Measurements from ENCODE around the gene ATAD3C. TPM values are rescaled to one million over a fixed set of nuclear protein-coding genes. Genes with fewer than 3 reads are reported as not detected.

The ATAD3C gene
- total and polyA plus RNA-seq, 2 of the 8 experiments (the other 6 are each of a cell fraction or from before 2014, with no cell fraction given): 2.0 to 2.7 TPM

GRCh38 chr1:1487701-1488100, 38.2 kb downstream of the ATAD3C start:
- POLR2A ChIA-PET (ENCODE audit: partially characterized antibody): interaction anchor here (1.1 kb wide), 1 partner anchor 11 kb away, joined by 4 read pairs; no protein-coding TSS in a partner anchor
- H3K36me3 ChIP-seq (ENCODE audit: control insufficient read depth in 2 of 4, insufficient read depth in 4 of 4, low read length in 3 of 4): peaks cover 8 to 69% (median 40%) of the 10 kb centered on the region in 4 experiments
- TF ChIP-seq, protein P1, sequence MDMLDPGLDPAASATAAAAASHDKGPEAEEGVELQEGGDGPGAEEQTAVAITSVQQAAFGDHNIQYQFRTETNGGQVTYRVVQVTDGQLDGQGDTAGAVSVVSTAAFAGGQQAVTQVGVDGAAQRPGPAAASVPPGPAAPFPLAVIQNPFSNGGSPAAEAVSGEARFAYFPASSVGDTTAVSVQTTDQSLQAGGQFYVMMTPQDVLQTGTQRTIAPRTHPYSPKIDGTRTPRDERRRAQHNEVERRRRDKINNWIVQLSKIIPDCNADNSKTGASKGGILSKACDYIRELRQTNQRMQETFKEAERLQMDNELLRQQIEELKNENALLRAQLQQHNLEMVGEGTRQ (IDR thresholded peaks at IDR 0.05; ENCODE audit: low read length): no peak
- TF ChIP-seq POU5F1 (IDR thresholded peaks at IDR 0.05; ENCODE audit: low read depth, low read length) (no peak), SIRT6 (IDR thresholded peaks at IDR 0.05; ENCODE audit: low read length) (no peak), ZNF274 (IDR thresholded peaks at IDR 0.05; ENCODE audit: borderline replicate concordance, extremely low read depth, low read length) (no peak), SRF (IDR thresholded peaks at IDR 0.05; ENCODE audit: low read depth, low read length) (no peak)

More at GRCh38 chr1:1487701-1488100, 38.2 kb downstream of the ATAD3C start:
- Histone ChIP-seq H3K23me2 (ENCODE audit: low read depth, low read length) (no peaks in the 10 kb centered on the region), H3K18ac (ENCODE audit: extremely low read depth, low read length) (no peak overlapping the region), H3K79me1 (ENCODE audit: low read depth, low read length) (no peaks in the 10 kb centered on the region; the same call in 1 of the 2 replicates), H2BK12ac (ENCODE audit: low read depth, low read length) (no peak overlapping the region), H2BK15ac (ENCODE audit: low read length) (no peak overlapping the region), H3K14ac (ENCODE audit: insufficient read length) (no peak overlapping the region), H3K4me3 (ENCODE audit: extremely low read depth in 1 of 4, insufficient read depth in 2 of 4, low read depth in 3 of 4, low read length in 4 of 4) (no peak overlapping the region), H3K9me3 (ENCODE audit: insufficient read depth in 2 of 2, low read depth in 1 of 2, low read length in 1 of 2) (no peaks in the 10 kb centered on the region; a peak in 1 of 4 replicates), H2AK5ac (ENCODE audit: low read depth, low read length) (no peak overlapping the region), H3K23ac (ENCODE audit: insufficient read length) (no peak overlapping the region), H3K9ac (replicated peaks in 1 of 4; ENCODE audit: extremely low read depth in 1 of 4, low read depth in 3 of 4, low read length in 3 of 4) (no peak overlapping the region), H2BK120ac (replicated peaks; ENCODE audit: low read depth, low read length) (no peak overlapping the region), H3K4me1 (replicated peaks in 1 of 4; ENCODE audit: control insufficient read depth in 3 of 4, insufficient read depth in 4 of 4, low read length in 3 of 4) (no peaks in the 10 kb centered on the region), H2BK20ac (ENCODE audit: low read length) (no peak overlapping the region), H4K8ac (ENCODE audit: extremely low read depth, insufficient read depth, low read length) (no peak overlapping the region), H3K4ac (replicated peaks; ENCODE audit: insufficient read length, low read depth, low read length) (no peak overlapping the region), H3K56ac (replicated peaks; ENCODE audit: insufficient read length, low read depth, low read length) (no peak overlapping the region), H3K4me2 (ENCODE audit: insufficient read depth in 1 of 2, low read depth in 2 of 2, low read length in 2 of 2) (no peak overlapping the region), H4K5ac (ENCODE audit: insufficient read length, low read depth, low read length) (no peak overlapping the region), H2AFZ (ENCODE audit: low read length) (no peak overlapping the region), H3K79me2 (ENCODE audit: control insufficient read depth in 1 of 2, insufficient read depth in 2 of 2, low read length in 2 of 2) (no peaks in the 10 kb centered on the region), H4K91ac (replicated peaks; ENCODE audit: insufficient read length, low read length) (no peak overlapping the region), H4K20me1 (replicated peaks in 1 of 2; ENCODE audit: control insufficient read depth in 1 of 2, insufficient read depth in 2 of 2, low read length in 2 of 2) (peaks cover 0 to 1% of the 10 kb centered on the region in 2 experiments), H3K27me3 (replicated peaks in 1 of 4; ENCODE audit: control insufficient read depth in 3 of 4, extremely low read depth in 1 of 4, insufficient read depth in 3 of 4, low read length in 3 of 4) (no peaks in the 10 kb centered on the region), H3K27ac (ENCODE audit: low read depth, low read length) (no peak overlapping the region), H2BK5ac (ENCODE audit: low read depth, low read length) (no peak overlapping the region)
- DNase-seq (ENCODE audit: low read depth in 1 of 2, low spot score in 2 of 2) (no peak), FAIRE-seq (no peak)
- CTCF ChIA-PET (ENCODE audit: partially characterized antibody): no interaction called here
- 97% methylated on average over 15 of the region's 18 CpGs; no CpG with 5 or more reads in 1 of the 2 experiments for WGBS, 2 experiments (ENCODE audit: extremely low coverage in 1 of 2, insufficient coverage in 1 of 2, insufficient read length in 1 of 2, insufficient replicate concordance in 2 of 2, low coverage in 1 of 2, low lambda C conversion rate in 2 of 2, missing lambda C conversion rate in 1 of 2)

Data from H1 (cell line).